Activated CD4-positive, CD25-positive, alpha-beta regulatory T cell treated with anti-CD3 and anti-CD28 coated beads, Interleukin-2, amount 50 U/mL, for 24 hours (primary cell): Measurements from ENCODE around the gene GRK3.
A peak's percentile ranks its signal among the peaks of the same experiment; 100 is the strongest.

ENCODE experiments used
- ATAC-seq, 2 donors: fragments of 150-1000 bp; cut with Tn5 transposase; one replicate each; pipeline ENCODE4 v1.10.0; 2021; ENCODE audit warnings: mild to moderate bottlenecking in 1 of 2, moderate library complexity in 1 of 2

GRK3 gene

DNA sequence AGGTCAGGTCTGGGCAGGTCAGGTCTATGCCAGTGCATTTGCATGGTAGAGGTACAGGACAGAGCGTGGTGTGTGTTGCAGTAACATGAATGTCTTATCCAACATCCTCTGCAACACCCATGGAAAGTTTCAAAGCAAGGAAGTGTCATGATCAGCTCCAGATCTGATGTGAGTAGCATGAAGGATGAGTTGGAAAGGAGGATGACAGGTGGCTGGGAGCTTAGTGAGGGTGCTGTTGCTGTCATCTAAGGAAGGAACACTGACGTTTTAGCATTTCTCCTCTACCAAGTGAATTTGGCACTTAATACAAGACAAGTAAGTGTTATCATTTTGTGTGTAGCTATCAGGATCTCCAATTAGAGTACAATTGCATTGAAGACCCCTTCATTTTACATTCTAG is 65.1 kb downstream of the GRK3 start:
- no peak for ATAC-seq

DNA sequence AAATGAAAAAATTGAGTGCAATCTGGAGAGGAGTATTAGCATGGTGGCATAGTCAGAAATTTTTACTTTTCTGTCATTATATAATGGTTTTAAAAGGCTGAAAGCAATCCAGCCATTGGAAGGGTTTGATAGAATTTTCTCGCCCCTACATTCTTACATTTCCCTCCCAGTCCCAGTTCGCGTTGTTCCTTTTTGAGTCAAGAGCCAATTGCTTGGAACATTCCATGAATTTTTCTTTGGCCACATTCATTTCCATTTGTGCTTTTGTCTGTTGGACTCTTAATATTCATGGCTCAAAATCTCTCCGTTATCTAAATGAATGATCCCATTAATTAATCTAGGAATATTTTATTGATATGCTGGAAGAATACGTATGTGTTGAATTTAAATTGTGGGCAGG is 66.0 kb downstream of the GRK3 start:
- ATAC-seq = no peak

DNA sequence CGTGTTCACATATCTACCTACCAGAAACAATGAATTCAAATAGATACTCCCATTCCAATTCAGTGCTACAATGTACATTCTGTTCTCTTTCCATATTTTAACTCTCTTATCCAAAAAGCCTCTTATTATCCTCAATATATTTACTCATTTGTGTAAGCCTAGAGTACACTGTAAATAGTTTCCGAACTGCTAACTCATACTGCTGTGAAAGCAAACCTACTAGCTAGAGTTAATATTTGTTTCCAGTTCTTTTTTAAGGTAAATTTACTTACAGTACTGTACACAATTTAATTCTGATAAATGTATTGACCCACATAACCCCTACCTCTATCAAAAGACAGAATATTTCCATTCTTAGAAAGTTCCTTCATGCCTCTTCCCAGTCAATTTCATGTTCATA is 71.8 kb downstream of the GRK3 start:
- ATAC-seq = no peak

DNA sequence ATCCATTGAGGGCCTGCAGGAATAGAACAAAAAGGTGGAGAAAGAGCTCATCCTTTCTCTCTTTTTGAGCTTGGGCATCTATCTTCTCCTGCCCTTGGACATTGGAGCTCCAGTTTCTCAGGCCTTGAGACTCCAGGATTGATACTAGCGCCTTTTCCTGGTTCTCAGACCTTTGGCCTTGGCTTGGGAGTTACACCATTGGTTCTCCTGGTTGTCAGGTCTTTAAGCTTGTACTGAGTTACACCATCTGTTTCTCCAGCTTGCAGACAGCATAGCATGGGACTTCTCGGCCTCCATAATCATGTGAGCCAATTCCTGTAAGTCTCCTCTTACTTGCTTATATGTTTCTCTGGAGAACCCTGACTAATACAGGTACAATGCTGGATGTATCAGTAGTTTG is 72.6 kb downstream of the GRK3 start:
- no peak for ATAC-seq

DNA sequence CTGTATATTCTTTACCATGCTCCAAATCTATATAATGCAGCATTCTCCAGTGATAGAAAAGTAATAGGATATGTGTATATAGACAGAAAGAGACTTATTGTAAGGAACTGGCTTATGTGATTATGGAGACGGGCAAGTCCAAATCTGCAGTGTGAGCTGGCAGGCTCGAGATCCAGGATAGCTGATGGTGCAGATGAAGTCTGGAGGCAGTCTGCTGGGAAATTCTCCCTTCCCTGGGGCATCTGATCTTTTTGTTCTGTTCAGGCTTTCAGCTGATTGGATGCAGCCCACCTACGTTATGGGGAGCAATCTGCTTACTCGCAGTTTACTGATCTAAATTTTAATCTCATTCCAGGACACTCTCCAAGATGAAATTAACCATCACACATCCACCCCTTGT is 73.2 kb downstream of the GRK3 start:
- ATAC-seq = no peak

DNA sequence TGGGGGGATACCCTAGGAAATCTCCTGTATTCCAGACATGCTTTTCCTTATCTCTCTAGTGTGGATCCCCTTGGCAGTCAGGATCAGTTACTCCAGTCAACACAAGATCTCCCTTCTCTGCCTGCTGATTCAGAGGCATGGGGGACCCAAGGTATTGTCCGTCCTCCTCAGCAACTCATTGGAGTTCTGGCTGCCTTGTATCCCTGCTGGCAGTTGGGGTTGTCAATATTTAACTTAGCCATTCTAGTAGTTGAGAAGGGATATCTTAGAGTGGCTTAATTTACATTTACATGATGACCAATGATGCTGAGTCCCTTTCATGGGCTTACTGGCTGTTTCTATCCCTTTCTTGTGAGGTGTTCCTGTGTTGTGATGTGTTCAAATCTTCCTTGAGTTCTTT is 74.2 kb downstream of the GRK3 start:
- ATAC-seq = no peak

DNA sequence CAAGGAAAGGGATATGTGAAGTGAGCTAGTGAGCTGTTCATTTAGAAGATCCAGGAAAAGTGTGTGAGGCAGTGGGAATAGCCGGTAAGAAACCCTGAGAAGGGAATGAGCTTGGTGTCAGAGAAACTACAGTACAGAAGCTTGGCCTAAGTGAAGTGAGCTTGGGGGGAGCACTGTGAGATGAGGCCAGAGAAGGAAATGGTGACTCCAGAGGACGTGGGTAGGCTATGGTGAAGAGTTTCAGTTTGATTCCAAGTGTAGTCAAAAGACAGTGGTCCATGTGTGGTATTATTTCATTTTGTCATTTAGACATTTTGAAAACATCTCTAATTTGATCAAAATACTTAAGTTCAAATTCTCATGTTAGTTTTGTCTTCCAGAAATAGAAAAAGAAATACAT is 77.2 kb downstream of the GRK3 start:
- ATAC-seq = no peak

DNA sequence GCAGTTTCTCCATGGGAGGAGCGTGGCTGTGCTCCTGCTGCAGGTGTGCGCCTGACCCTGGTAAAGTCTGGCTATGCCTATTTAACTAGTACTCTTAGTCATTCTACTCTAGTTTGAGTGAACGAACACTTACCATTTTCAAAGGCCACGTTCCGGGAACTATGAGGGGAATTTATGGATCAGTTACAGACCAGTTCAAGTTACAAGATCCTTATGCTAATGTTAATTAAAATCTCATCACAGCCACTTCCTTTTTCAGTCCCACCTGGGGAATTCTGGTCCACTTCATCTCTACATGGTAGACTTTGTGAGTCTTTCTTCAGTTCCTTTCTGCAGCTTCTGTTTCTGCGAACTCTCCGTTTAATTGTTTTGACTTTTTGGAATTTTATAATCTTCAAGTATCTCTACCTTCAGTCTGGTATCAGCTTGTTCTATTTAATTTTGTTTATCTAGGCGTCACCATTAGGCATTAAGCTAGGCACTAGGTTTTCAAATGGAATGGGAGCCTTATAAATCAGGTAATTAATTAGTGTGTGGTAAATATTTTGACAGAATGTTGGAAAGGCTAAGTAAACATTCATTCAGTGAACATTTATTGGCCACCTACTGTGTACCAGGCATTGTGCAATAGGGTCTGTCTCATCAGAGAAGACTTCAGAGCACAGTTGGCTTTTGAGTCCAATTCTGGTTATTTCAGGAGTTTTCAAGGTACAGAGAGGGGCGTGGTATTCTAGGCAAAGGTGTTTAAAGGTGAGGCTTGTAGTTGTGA is 78.9 kb downstream of the GRK3 start:
- no peak for ATAC-seq

DNA sequence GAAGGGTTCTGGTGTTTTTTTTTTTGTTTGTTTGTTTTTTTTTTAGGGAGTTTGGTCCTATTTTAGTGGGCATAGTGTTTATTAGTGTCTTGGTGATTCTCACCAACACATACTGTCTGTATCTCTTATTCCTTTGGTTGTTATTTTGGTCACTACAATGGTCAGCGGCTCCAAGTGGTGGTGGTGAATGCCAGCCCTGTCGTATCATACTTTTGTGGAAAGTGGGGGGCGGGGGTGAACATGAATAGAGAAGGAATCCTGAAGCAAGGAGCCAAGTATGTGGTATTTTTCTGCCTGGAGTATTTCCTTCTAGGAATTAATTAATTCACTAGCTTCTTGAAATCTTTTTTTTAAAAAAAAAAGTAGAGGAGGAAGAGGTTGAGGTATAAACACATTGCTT is 79.6 kb downstream of the GRK3 start:
- ATAC-seq = no peak

DNA sequence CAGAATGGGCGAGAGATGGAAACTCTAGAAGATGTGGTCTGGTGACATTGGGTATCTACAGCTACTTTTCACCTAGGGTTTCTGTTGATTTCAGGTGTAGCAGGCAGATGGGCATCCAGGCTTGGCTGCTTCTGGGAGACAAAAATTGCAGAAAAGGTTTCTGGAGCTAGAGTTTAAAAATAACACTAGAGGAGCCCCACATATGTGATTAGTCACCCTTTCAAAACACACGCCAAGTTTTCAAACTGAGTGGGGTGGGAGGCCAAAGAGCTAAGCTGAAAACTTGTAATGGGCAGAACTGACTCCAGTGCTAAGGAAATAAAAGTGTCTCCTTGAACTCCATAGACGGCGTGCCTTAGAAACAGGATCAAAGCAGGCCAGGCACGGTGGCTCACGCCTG is 80.8 kb downstream of the GRK3 start:
- ATAC-seq = no peak

DNA sequence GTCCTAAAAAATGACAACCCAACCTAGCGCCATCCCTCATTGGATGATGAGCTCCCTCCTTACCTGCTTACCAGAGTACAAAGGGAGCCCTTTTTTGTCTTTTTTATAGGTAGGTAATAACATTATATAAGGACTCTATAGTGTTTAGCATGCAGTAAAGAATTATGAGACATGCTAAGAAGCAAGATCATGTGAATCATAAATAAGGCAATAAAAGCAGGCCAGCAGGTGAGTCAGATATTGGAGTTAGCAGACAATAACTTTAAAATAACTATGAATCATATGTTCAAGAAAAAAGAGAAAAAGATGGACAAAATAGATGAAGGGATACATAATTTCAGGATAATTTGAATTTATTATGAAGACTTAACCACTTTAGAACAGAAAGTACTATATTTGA is 81.5 kb downstream of the GRK3 start:
- no peak for ATAC-seq

DNA sequence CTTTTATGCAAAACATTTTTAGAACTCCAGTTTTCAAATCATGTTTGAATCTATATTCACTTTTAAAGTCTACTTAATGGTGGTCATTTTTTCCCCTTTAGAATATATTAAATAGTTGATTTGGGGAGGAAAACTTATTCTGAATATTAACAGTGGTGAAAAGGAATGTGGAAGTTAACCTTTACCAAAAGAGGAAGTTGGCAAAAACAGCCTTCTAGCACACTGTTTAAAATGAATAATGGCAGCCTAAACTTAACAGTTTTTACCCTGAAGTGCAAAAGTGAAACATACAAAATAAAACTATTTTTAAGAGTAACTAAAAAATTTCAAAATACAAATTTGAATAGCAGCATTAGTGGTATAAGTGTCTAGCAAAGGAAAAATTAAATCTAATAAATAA is 86.4 kb downstream of the GRK3 start:
- no peak for ATAC-seq

DNA sequence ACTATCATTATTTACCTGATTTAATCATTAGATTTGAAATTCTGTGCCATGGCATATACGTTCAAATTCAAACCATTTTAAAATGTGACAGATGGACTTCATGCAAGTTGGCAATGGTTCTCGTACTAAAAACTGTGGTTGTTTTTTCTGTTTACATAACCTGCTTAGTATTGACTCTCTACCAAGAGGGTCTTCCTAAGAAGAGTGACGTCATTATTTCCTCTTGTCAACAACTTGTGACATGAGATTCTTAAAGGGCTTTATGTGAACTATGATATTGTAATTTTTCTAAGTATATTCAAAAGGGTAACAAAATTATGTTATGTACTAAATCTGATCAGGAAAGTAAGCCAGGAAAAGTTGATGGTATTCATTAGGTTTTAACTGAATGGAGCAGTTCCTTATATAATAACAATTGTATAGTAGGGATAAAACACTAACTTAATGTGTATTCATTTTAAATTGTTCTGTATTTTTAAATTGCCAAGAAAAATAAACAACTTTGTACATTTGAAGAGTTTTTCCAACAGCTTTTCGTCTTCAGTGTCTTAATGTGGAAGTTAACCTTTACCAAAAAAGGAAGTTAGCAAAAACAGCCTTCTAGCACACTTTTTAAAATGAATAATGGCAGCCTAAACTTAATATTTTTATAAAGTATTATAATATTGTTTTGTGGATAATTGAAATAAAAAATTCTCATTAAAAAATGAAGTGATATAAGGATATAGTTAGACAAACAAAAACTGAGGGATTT is 87.0 kb downstream of the GRK3 start:
- no peak for ATAC-seq

DNA sequence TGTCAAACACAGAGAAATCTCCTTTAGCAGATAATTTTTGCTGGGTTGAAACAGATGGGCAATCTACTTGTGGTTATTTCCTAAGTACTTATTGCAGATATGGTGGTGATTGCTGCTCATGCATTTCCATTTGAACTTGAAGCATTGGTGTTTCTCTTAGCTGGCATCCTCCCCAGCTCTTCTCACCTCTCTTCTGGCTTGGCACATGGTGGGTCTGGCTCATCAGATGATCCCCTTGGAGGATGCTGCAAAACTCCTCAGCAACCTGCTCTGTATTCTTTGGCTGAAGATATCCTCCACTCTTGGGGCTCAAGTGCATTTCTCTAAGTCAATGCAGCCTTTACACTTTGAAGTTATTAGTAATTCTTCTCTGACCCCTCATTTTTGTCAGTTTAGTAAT is 90.2 kb downstream of the GRK3 start:
- no peak for ATAC-seq

DNA sequence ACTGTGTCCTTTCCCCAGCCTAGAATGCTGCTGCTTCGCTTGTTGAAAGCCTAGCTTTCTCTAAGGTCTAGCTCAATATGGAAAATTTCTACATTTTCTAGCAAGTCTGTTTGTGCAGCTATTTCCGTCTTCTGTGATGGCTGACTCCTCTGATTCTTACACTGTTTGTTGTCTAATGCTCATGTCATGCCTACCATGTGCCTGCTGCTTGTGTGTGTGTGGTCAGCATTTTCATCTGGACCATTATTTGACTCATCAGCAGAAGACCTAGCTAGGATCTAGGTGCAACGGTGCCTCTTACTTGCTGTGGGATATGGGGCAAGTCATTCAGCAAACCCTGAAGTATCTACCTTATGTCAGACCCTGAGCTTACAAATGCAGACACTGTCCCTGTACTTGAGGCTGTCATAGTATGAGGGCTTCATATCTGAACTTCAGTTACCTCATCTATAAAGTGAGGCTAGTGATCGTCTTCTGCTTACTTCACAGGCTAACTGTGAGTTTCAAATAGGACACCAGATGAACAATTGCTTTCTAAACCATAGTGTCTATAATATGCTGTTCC is 91.0 kb downstream of the GRK3 start:
- ATAC-seq = no peak

DNA sequence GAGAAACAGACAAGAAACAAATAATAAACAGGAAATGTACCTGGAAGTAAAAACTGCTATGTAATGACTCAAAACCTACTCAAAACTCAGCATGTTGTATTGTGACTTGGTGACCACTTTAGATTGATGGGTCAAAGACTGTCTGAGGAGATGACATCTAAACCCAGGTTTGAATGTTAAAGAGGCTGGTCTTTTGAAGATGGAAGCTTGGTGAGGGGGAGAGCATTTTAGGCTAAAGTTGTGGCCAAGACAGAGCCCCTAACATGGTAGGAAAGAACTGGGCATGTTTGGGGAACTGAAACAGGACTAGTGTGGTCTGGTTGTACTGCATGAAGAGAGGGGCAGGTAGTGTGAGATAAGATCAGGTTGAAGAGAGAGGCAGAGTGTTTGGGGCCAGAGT is 92.2 kb downstream of the GRK3 start:
- ATAC-seq = peak in 1 of 2 donors; percentile 25

DNA sequence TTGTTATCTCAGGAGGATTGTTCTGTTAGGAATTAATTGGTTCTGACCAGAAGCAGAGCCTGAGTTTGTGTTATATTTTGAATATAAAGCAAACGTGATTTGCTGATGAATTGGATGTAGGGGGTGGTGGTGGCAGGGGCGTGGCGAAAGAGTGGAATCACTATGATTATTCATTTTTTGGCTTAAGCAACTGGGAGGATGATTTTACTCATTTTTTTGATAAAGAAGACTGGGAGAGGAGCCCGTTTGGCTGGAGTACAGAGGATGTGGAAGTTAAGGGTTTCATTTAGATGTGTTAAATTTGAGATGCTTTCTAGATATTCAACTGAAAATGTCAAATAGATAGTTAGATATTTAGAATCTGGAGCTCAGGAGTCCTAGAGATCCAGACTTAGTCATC is 94.2 kb downstream of the GRK3 start:
- ATAC-seq = no peak

DNA sequence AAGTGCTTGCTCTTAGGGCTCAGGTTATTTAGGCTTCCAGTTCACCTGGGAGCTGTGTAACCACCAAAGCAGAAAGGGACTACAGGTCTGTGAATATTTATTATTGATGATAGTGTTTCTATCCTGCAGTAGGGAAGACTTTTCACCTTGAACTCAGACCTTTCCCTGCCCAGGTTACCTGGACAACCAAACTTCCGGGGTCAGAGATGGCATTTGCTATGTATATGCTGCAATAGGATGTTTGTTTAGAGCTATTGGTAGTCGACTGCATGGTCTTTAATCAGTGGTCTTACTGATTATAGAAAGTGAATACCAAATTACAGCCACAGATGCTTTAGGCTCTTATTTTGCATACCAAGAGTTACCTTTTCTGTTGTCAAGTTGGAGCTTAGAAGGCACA is 94.9 kb downstream of the GRK3 start:
- no peak for ATAC-seq

DNA sequence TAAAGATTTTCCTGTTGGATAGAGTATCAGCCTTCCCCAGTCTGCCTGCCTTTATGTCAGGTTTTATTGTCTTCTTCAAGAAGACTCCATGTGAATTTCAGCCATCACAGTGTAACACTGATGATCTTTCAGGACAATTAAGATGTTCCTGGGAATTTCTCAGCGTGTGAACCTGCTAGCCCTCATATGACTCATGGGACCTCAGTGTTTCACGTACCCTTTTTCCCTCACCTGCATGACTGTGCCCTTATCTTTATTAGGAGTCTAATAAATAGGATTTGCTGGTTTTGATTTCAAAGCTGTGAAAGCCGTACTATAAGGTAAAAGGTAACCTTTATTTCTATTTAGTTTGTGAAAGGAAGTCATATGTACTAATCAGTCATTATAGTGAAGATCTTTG is 95.9 kb downstream of the GRK3 start:
- ATAC-seq = no peak

DNA sequence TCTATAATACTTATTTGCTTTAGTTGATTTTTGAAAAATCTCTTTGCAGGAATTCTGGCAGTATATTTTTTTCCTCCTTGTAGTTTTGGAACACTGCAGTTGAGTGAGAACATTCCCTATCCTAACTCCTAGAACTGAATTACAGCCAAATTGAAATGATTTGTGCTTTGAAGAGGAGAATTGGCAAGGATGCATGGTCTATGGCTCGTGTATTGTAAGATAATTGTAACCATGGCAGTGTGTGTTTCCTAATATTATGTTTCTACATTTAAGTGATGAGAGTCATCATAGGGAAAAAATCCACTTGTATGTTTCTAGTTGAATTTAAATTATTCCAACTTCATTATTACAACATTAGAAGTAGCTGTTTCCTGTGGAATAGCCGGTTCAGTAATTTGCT is 96.6 kb downstream of the GRK3 start:
- ATAC-seq = no peak

DNA sequence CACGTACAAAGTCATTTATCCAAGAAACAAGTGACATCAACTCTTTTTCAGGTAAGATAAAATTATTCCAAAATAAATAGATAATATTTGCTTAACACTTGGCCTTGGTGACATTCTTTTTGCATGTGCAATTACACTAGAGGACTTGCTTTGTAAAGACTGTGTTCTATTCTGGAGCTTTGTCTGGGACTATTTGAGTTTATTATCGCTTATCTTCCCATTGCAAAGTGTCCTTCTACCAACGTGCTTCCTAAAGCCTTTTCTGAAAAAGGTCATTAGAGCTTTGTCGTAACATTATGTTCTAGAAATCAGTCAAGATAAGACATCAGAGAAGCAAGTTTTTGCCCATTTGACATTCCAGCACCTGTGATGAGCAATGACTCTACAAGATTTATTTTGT is 99.2 kb downstream of the GRK3 start:
- ATAC-seq = no peak

DNA sequence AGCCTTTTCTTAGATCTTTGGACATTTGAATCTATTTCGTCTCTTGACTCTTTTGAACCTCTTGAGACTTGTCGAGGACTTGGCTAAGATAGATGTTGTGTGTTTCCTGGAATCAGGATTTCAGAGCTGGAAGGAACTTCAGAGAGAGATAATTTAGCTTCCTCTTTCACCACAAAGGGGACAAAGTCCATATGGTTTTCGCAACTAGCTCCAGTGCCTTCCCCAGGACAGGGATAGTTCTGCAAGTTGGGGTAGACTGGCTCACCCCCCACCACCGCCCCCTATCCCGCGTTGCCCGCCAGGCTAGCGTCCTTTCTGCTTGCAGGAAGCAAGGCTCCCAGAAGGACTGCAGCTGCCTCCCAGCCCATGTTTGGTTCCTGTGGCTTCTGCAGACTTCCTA is 101.8 kb downstream of the GRK3 start:
- no peak for ATAC-seq

DNA sequence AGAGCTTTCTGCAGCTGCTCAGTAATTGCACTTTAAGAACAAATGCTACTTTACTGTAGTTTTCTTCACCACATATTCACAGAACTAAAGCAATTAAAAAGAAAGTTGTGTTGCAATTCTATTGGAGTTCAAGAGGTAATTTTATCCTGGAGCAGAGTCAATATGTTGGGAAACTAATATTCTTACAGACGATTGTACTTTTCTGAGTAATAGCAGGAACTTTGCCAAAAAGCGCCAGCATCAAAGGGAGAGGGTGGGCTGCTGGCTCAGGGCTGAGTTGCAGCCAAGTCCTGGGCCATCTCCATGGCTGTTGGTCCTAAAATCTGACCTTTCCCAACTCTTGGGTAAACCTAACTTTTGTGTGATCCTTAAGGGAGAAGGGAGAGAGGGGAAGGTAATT is 104.0 kb downstream of the GRK3 start:
- ATAC-seq = no peak
